HG03354 (cell line): Measurements from ENCODE around the gene CETN1.

Source experiments
- ATAC-seq: cut with Tn5 transposase; IDR thresholded peaks from one replicate; pipeline ENCODE4 v1.9.1; 2021; ENCODE audit warnings: mild to moderate bottlenecking; ENCODE audit not compliant: unreplicated experiment, poor library complexity, severe bottlenecking

CETN1 gene

DNA sequence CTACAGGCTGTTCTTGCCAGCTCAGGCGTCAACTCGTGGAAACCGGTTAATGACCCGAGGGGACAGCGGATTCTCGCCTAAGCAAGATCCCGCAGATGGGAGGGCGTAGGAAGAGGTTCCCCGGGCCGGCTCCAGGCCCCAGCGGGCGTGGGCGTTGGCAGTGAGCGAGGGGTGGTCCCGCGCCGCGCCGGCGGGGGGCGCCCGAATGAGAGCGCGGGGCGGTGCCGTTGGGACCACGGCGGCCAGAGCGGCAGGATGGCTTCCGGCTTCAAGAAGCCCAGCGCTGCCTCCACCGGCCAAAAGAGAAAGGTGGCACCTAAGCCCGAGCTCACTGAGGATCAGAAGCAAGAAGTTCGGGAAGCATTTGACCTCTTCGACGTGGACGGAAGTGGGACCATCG is at the start of gene CETN1:
CETN1 (plus strand) TSS at position 227 of the 400 bp plus-strand sequence; CDS start at position 256, 29 bp downstream.
- no peak for ATAC-seq

DNA sequence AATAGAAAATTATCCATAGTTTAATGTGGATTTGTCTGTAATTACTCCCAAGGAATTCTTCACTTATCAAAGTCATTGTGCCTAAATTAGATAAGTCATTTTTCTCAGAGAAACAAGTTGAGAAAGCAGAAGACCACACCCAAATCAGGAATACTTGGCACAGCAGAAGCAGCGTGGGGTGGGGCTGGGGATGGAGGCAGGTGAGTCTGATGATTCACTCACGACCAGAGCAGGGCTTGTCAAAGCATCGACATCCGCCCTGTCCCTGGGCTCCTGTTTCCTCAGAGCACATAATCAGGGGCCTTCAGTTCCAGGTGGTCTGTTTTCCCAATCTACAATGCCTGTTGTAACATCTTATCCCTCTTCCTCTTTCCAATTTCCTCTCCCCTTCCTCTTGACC is 48.2 kb upstream of the CETN1 start:
- no peak for ATAC-seq

DNA sequence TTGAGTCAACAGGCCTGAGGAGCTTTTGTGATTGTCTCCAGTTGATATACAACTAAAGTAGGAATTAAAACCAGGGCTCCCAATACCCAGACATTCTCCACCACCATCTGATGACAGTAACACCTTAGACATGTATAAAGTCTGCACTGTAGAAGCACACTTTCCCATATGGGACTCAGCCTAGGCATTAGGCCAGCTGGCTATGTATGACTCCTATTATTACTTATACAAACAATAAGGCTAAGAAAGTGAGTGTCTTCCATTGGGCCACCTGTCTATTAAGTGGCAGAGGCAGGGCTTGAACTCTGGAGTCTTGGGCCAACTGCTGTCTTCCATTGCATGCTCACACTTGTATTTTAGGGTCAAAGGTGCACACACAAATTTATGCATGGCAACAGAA is 47.5 kb upstream of the CETN1 start:
- no peak for ATAC-seq

DNA sequence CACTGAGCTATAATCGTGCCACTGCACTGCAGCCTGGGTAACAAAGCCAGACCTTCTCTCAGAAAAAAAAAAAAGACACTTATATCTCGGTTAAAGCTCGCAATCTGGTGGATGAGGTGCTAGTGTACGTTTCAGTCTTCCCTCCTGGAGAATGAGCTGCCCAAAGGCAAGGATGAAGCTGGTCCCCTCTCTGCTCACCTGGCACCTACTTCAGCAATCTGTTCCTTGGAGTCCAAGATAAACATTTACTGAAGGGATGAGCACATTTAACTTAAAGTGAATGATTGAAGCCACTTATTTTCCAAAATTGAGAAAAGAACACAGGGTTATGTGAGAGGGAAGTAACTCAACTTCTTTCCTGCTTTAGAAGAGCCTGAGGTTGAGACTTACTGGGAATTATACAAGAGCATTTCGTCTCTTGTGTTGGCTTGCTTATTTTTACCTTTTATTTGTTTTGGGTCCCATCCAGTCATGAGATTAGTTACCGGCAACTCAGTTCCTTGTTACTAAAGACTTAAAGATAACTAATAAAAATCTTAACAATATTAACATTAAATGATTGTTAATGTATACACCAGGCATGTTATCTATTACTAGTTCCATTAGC is 46.1 kb upstream of the CETN1 start:
- ATAC-seq: no peak

DNA sequence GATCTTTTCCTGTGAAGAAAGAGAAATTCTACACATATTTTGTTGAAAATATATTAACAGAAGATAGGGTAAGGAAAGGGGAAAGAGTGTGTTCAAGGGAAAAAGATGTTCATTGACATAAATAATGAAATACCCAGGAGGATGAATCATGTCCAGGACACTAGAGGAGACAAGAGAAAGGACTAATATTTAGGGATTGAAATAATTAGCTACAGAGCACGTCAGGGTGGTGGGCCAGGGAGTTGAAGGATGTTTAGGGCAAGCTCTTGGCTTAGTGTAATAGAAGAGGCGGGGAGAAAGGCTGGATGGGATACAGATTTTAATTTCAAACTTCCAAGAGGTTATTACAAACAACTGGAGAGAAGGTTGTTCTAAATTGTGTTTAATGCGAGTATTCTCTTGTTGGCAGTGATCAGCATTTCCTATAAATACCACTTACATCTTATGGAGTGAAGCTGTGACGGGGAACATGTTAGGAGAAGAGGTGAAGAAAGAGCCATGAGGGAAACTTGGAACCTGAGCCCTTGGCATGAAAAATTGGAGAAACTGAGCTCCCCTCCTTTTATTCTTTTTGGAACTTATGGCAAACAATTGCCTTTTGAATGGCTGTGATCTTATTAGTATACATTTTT is 36.6 kb upstream of the CETN1 start:
- ATAC-seq: no peak

DNA sequence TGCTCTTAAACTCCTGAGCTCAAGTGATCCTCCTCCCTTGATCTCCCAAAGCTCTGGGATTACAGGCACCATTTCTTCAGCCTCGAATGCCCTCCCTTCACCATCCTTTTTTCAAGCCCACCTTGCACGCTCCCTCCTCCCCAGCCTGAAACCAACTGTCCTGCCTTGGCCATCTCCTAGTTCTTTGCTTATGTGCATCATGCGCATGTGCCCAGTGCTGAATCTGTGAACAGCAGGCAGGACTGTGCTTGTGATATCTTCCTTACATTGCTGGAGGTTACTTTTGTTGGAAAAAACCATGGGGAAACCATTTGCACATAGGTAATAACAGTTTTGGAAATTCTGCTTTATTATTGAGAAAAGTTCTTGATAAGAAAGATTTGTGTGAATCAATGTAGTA is 30.2 kb upstream of the CETN1 start:
- no peak for ATAC-seq

DNA sequence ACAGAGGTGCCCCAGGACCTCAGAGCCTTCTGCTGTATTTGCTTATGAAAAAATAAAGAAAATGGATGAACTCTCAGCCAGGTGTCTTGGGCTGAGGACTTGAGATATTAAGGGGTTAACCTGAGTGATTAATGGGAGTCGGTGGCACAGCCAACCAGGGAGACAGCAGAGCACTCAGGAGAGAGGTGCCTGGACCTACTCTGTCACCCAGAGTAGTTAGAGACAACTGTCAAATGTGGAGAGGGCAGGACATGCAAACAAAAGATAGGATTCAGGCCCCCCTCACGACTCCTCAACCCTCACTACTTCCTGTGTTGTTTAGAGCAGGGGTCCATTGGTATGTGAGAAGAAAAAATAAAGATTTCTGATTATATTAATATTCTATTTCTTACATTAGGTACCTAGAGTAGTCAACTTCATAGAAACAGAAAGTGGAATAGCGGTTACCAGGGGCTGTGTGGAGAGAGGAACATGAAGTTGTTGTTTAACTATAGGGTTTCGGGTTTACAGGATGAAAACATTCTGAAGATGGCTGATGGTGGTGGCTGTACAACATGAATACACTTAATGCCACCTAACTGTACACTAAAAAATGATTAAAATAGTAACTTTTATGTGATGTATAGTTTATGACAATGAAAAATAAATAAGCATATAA is 28.6 kb upstream of the CETN1 start:
- peak; percentile 99 for ATAC-seq

DNA sequence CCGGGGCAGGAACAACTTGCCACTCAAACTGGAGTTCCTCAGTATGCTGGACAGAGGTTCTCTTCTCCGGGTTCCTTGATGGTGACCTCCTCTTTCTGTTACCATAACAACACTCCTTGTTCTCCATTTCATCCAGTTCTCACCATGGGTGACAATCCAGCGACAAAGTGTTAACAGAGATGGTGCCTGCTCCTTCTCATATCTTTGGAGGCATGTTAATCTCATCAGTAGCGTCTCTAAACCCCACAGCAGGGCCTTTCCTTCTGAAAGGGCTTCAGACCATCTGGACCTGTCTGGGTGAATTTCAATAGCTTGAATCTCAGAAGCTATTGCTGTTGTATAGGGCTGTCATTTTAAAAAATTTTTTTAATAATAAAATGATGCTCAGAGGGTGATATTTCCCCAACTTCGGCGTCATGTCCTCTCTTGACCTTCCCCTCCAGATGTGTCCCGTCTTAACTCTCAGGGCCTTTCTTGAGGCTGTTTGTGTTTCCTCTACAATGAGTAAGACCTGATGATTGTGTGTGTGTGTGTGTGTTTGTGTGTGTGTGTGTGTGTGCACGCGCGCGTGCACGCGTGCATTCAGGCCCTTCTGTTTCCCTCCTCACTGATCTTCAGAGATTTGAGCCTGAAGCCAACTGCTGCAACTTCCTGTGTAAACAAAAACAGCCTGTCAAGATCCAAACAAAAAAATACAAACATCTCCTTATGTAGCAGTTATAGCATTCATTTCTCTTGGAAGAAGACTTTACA is 24.3 kb upstream of the CETN1 start:
- ATAC-seq: no peak

DNA sequence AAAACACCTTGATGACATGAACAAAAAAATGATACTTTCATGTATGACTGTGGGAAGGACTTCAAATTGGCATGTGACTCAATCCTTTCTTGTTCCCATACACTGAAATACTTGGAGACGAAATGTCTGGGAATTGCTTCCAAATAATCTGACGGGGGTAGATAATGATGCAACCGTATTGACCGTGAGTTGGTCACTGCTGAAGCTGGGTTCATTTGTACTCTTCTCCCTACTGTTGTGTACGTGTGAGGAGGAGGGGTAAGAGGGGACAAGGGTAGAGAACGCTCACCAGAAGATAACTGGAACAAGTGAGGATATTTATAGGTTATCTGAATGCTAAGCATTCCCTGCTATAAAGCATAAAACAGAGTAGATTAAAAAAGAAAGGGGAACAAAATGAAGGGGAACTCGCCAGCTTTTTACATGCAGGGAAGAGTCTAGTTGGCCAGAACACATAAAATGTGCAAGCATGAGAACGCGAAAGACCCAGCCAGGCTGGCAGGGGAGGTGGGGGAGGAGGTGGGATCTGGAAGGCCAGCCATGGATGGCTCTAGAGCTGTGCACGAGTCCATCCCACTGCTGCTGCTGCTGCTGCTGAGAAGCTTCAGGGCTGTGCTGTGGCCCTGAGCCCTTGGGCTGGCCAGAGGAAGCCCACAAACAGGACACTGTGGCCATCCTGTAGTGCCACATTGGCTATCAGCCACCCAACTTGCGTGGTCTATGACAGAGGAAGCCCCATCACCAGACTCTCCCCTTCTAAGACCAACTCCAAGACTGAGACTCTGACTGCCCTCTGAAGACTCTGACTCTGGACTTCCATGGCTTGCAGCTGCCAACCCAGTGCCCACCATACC is 15.2 kb upstream of the CETN1 start:
- no peak for ATAC-seq

DNA sequence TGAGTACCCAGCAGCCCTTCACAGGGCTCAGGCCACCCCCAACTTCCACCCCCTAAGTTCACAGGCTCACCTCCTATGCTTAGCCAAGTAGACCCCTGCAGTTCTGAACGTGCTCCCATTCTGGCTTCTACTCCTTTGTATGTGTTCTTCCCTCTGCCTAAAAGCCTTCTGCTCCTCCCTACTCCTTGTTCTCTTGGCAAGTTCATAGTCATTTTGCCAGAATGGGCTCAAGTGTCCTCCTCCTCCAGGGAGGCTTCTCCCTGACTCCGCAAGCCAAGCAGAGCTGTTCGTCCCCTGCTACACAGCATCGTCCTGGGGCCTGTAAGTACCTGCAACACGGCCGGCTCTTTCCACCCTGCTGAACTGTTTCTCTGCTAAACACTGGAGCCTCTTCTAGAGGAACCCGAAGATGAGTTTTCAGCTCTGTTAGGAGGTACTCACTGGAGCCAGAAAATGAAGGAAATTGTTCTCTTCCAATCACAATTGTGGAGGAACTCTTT is 14.6 kb upstream of the CETN1 start:
- ATAC-seq: no peak

DNA sequence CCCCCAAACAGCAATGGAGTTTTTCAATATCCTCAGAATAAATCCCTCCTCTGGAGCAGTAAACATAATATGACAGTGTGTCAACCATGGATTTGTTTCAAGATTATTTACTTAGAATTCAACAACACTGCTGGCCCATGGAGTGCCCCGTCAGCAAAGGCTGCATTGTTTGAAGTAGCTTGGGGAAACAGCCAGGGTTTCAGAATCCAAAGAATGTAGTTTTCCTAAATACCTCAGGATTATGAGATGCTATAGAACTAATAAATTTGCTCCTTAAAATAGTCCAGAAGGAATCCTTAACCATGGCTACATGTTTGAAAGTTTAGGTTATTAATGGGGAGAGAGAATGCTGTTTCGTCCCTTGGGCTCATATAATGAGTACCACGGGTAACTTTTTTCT is 13.1 kb upstream of the CETN1 start:
- no peak for ATAC-seq

DNA sequence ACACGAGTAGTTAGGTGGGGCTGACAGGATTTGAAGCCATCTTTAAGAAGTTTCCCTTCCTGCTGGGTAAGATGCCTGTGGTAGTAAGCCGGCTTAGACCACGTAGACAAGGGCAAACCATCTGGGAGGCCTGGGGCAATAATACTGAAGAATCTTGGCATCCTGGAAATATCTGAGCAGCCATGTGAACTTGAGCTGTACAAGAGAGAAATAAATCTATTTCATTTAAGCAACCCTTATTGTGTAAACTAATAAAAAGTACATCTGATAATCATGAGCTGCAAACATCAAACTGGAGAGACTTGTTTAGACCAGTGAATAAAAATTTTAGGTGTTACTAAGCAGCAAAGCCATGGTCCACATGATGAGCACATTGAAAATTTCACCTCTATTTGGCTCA is 11.4 kb upstream of the CETN1 start:
- ATAC-seq: no peak

DNA sequence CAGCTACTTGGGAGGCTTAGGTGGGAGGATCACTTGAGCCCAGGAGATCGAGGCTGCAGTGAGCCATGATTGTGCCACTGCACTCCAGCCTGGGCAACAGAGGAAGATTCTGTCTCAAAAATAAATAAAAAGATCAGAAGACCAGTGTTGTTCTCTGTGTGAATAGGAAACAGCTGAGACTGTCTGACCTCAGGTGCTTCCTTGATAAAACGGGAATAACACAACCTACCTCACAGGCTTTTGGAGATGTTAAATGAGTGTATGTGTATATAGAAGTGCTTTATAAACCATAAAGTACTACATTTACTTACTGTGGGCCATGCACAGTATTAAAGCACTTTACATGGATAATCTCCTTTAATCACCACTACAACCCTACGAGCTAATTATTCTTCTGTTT is 9.9 kb upstream of the CETN1 start:
- ATAC-seq: no peak

DNA sequence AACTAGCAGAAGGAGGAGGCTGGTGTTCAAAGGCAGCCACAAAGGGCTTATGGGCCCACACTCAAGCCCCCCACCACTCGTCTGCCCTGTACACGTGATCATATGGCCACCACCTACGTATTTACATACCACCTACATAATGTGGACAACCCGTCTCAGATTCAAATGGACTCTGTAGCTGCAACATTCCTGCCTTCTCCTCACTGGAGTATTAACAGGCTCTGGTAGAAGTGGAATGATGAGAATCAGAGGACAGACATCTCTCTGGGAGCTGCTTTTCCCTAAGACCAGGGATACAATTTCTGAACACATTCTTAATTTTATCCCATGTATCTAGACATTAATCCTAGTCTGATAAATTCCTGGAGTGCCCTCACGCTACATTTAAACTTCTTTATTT is 9.5 kb upstream of the CETN1 start:
- no peak for ATAC-seq

DNA sequence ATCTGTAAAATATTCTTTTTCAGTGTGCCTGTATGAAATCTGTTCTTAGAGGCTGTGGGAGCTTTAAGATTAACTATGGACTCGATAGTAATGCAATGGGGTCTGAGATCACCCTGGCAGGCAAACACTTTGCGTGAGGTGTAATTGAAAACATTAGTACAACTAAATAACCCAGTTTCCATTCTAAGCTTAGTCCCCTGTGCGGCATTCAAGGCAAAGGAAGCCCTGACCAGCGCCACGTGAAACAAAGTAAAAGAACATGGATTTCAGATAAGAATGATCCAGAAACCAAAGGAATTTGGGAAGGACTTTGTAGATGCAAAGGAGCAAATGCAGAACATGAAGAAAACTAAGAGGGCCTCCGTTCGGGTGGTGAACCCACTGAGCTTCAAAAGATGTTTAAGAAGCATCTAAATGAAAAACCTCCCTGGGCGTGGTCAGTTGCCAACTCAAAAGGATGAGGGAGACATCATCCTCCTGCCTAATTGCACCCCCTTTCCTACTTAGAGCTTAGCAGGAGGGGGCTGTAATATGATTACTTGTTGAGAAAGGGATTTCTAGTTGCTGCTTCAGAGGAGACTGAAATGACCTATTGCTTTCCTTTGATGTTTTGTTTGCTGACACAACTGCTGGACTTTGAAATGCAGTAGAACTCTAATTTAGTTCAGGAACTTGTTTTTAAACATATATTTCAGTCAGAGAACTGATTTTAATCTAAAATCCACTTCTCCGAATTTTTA is 7.9 kb upstream of the CETN1 start:
- no peak for ATAC-seq

DNA sequence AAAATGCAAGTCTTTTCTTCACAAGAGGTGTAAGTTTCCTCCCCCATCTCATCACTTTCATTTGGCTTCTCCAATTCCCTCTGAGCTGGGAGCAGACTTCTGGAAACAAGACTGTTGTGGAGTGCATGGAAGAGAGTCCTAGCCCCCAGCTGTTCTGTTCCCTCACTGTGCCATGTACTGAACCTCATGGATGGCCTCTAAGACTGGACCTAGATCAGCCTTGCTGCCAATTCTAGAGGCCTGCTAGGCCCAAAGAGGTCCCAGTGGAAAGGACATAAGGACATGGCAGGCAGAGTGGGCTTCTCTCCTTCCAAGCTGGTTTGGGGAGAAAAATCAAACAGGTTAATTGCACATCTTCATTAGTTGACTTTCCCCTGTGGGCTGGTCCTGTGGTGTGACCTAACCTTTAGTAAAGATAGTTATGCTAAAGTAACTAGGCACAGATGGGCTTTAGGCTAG is 7.3 kb upstream of the CETN1 start:
- no peak for ATAC-seq

DNA sequence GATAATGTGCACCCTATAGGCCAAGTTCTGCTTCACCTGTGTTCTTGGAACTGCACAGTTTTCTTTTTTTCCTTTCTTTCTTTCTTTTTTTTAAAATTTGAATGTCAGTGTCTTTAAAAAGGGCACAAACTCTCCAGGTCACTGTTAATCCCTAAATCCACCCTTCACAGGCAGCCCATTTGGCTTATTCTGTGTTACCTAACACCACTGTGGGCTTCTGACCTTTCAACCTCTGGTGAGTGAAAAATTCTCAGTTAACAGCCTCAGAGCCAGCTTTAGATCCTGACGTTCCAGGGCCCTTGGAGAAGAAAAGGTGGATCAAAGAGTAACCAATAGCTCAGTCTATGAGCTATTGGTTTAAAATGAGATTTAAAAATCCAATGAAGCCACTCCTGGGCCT is 6.8 kb upstream of the CETN1 start:
- no peak for ATAC-seq

DNA sequence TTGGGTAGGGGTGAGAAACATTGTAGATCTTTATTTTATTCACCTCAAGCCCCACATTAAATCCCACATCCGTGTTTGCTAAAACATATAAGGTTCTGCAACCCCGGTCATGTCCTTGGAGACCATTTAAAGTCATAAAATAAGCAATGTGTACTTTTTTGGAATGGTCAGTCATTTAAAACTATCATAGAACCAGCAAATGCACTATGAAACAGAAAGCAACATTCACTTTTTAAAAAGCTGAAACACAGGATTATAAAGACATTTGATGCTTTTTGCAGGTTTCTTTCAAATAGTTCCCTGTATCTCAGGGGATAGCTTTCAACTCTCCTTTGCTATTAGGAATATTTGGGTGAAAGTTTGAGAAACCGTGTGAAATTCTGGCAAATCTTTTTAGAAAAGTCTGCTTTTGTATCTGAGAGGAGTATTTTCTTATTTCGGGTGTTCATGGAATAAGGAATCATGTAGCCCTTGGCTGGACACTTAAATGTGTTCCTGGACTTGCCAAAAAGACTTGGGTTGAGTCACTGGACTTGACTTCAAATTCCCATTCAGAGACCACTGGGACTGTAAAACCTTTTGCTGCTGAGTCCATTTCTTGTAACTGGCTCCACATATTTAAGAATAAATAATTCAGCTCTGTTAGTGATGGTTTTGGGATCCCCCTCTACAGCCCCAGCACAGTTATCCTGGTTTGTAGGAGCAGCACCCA is 5.9 kb upstream of the CETN1 start:
- no peak for ATAC-seq
